G401.6 (cell line): ENCODE data around the gene BBS9.

Source experiments
- FAIRE-seq: peaks from 2 replicates; lab custom pipeline; 2012; peaks lifted over from hg19 to GRCh38; lab: Jason Lieb, UNC

The BBS9 gene

DNA sequence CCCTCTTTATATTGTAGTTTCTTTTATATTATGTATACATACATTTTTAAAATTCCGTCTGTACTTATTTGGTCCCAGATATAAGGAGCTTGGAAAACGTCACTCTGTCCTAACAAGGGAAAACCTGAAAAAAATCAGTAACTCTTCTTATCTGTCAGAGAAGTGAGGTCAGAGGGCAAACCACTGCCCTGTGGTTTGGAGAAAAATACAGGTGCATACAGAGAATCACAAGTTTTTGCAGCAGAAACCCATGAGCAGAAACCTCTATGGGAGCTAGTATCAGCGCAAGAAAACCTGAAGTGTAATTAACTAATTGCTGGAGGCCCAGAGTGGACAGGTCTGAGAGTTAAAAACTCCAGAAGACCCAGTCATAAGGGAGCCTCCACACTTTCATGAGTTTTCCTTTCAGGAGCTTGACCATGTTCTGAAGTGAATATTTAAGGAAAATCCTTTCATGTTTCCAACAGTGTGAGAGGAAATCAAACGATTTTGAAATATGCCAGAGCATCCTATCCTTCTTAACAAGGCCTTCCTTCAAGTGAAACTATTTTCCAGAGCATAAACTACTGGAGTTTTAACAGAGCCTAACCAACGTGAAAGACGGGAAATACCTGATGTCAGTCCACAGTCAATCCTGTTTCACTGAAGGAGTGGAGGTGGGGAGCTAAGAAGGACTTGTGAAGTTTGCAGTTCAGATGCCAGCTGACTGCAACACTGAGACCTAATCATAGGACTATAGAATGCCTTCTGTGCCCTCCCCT is 485.2 kb downstream of the BBS9 start:
- FAIRE-seq = no peak

- FAIRE-seq = no peak
Observed at GRCh38 chr7:33616752-33617151, 487.4 kb downstream of the BBS9 start.

GRCh38 chr7:33619264-33619663 is 489.9 kb downstream of the BBS9 start:
- FAIRE-seq = no peak

- no peak for FAIRE-seq
Observed at GRCh38 chr7:33623267-33623666, 493.9 kb downstream of the BBS9 start.

DNA sequence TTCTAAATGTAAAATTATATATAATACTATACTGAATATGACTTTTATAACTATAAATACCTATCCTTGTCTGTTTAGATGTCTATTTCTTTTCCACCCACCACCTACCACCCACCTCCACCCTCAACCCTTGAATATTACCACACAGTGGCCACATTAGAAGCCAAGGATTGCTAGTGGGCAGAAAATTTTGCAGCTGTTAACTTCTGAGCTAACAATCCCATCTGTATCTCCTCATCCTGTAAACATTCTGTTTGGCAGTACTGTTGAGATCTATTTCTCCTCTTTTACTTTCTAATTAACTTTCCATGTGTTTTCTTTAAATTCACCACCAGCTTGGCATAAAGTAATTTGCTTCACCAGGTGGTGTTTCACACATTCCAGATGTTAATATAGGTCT is 494.9 kb downstream of the BBS9 start:
- no peak for FAIRE-seq

- no peak for FAIRE-seq
Observed at GRCh38 chr7:33626869-33627268, 497.5 kb downstream of the BBS9 start.

DNA sequence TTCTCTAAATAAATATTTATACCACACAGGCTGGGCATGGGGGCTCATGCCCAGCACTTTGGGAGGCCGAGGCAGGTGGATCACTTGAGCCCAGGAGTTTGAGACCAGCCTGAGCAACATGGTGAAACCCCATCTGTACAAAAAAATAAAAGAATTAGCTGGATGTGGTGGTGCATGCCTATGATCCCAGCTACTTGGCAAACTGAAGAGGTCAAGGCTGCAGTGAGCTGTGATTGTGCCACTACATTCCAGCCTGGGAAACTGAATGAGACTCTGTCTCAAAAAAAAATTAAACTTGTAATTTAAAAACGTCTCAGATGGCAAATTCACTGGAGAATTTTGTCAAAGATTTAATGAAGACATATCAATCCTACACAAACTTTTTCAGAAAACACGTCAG is 498.4 kb downstream of the BBS9 start:
- no peak for FAIRE-seq

GRCh38 chr7:33628894-33629293 is 499.5 kb downstream of the BBS9 start:
- FAIRE-seq = no peak

GRCh38 chr7:33630359-33630758 is 501.0 kb downstream of the BBS9 start:
- no peak for FAIRE-seq

- FAIRE-seq = no peak
Observed at GRCh38 chr7:33632322-33632721, 503.0 kb downstream of the BBS9 start.

- FAIRE-seq = no peak
Observed at GRCh38 chr7:33632840-33633525, 503.6 kb downstream of the BBS9 start.

DNA sequence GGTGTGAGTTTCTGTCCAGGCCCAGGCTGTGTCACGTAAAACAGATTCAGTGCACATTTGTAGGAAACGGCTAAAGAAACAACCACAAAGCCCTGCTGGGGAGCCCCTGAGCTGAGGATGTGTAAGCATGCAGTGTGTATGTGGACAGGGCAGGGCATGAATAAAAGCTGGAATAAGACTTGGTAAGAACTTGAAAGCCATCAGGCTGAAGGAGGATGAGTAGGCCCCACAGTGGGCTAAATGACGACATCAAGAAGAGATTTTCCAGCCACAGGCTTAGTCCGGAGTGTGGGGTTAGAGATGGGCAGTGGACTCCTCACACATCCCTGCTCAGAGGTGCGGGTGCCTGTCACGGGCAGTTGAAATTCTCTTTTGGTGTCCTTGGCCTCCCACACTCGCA is 505.2 kb downstream of the BBS9 start:
- FAIRE-seq = no peak

- no peak for FAIRE-seq
Observed at GRCh38 chr7:33636359-33636758, 507.0 kb downstream of the BBS9 start.

DNA sequence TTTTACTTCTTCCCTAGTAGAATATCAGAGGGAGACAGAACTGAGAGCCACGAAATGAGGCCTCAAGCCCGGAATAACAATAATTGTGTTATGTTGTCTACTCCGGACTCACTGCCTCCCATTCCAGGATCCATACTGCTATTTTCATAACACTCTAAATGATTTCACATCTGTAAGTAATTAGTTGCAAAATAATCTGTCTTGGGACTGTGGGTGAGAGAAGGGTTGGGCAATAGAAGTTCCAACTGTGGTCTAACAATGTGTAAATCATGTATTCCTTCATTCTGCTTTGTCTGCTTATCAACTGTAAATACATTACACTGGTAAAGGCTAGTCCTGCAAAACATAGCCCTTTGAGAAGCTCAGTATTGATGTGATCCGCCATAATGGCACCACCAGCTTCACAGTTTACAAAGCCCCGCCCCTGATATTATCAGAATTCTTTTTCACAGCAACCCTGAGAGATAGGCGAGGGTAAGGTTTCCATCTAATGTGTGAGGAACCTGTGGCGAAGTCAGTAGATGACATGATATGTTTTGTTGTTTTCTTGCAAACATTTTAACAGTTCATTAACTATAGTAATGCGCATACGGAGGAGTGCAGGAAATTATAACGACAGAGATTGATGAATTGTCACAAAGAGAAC is 510.3 kb downstream of the BBS9 start:
- no peak for FAIRE-seq

DNA sequence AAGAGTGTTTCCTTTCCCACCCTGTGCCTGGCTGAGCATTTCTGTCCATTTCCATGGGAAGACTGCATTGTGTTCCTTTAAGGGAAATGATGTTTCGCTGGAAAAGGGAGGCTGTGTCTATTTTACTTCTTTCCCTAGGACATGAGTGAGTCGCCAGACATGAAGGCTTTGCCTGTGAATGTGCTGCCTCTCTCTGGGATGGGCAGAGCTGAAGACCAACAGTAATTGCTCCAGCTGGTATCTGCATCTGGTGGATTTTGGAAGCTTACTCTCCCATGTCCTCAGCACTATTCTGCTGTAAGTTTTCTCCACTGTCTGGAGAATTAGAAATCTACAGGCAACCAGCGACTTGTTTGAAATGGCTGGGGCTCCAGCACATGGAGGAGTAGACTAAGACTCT is 511.4 kb downstream of the BBS9 start:
- FAIRE-seq = no peak

- no peak for FAIRE-seq
Observed at GRCh38 chr7:33642312-33642711, 512.9 kb downstream of the BBS9 start.

- FAIRE-seq = no peak
Observed at GRCh38 chr7:33643530-33643929, 514.2 kb downstream of the BBS9 start.

DNA sequence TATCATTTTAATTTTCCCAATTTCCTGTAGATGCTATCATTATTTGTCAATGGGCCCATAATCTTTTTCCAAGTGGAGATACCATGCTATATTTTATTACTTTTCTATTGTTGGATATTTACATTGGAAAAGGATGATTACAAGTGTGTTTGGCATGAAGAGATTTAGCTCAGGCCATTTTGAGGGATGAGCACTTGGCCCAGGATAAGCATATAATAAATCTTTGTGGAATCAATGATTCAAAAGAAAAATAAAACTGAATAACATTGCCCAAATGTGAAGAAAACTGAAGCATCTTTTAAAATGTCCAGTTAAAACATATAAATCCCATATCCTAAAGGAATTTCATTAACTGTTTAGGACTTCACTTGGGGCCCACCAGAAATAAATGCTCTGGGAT is 515.1 kb downstream of the BBS9 start:
- FAIRE-seq = no peak

- FAIRE-seq = no peak
Observed at GRCh38 chr7:33645104-33645503, 515.7 kb downstream of the BBS9 start.

DNA sequence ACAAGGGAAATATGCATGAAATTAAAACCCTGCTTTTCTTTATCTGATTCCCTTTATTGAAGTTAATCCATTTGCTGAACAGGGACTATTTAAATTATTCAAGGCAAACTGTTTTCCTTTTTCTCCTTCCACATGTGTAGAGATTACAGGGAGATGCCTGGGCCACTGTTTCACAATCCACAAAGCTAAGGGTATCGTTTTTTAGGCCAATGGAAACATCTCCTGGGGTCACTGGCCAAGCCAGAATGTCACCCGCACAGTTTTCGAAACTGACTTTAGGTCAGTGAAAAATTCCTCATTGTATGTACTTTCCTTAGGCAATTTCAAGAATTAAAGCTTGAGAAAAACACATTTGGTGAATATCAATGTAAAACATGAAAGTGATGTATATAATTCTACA is 516.8 kb downstream of the BBS9 start:
- no peak for FAIRE-seq

- FAIRE-seq = no peak
Observed at GRCh38 chr7:33646891-33647391, 517.6 kb downstream of the BBS9 start.

- FAIRE-seq = no peak
Observed at GRCh38 chr7:33649476-33650441, 520.4 kb downstream of the BBS9 start.
